Stomach (tissue), 9 donors: ENCODE data around the gene POLG2. TPM values are rescaled to one million over a fixed set of nuclear protein-coding genes. Genes with fewer than 3 reads are reported as not detected.

Experiments
- DNase-seq, 2 donors: peaks; one replicate each; pipeline versions ENCODE4 v3.0.0 to v3.0.0-alpha.2; 2013 to 2019
- H3K27ac ChIP-seq, 5 donors: fragments of 200-600 bp in 4 of 5; sonication (generic) in 4 of 5; one replicate each; pipeline ENCODE4 v1.5.1; 2013 to 2019; ENCODE audit warnings: mild to moderate bottlenecking in 1 of 5, moderate library complexity in 1 of 5
- H3K27me3 ChIP-seq, 3 donors: fragments of 200-600 bp; sonication (generic); one replicate each; pipeline ENCODE4 v1.5.1; 2017 to 2019; ENCODE audit warnings: mixed run types in 1 of 3
- H3K36me3 ChIP-seq, 4 donors: fragments of 200-600 bp; sonication (generic); 1 replicate in 3 of 4; 2 replicates in 1 of 4; pipeline ENCODE4 v1.5.1; 2016 to 2019
- H3K4me1 ChIP-seq, 4 donors: fragments of 200-600 bp; sonication (generic); one replicate each; pipeline ENCODE4 v1.5.1; 2016 to 2019
- H3K4me3 ChIP-seq, 4 donors: fragments of 200-600 bp; sonication (generic) in 3 of 4; one replicate each; pipeline ENCODE4 v1.5.1; 2016 to 2019; ENCODE audit warnings: mild to moderate bottlenecking in 1 of 4
- H3K9me3 ChIP-seq, 4 donors: fragments of 200-600 bp; sonication (generic); one replicate each; pipeline ENCODE4 v1.5.1; 2016 to 2019
- CTCF ChIP-seq, 7 experiments: fragments of 450-650 bp in 4 of 7; fragments of 200-600 bp in 3 of 7; sonication (generic) in 3 of 7; IDR thresholded peaks; one replicate each; pipeline ENCODE4 v1.5.1; 2016 to 2019; ENCODE audit warnings: antibody characterized with exemption in 7 of 7, control low read depth in 2 of 7, mild to moderate bottlenecking in 1 of 7
- EP300 ChIP-seq: sonication (generic); formaldehyde crosslinking; IDR thresholded peaks from one replicate; pipeline ENCODE4 v1.6.1; 2017; ENCODE audit warnings: antibody characterized with exemption
- POLR2A ChIP-seq, 4 donors: fragments of 450-650 bp; IDR thresholded peaks; one replicate each; pipeline ENCODE4 v1.6.1; 2016; ENCODE audit warnings: antibody characterized with exemption in 4 of 4, control low read depth in 2 of 4, mild to moderate bottlenecking in 1 of 4, moderate library complexity in 1 of 4
- POLR2AphosphoS5 ChIP-seq, 3 donors: sonication (generic); formaldehyde crosslinking; IDR thresholded peaks; one replicate each; pipeline ENCODE4 v1.6.1; 2016; ENCODE audit warnings: antibody characterized with exemption in 3 of 3
- WGBS, 5 donors: extraction: QIAGEN DNeasy Blood & Tissue Kit in 3 of 5; methylation state at CpG; one replicate each; pipeline versions ENCODE4 v1.1.5 to v1.1.7; 2013 to 2018; 5-methylcytosine and 5-hydroxymethylcytosine counted together
- intact Hi-C: fragments of 100-400 bp; cut with DNase I; formaldehyde crosslinking; loops from one replicate; pipeline ENCODE4 v1.15.1; 2023; ENCODE audit warnings: low total_unique reads
- polyA plus RNA-seq, 3 donors: library from polyadenylated mRNA; stranded (reverse); fragments of 200-250 nt; gene quantifications; one replicate each; pipeline ENCODE4 v1.2.3, GENCODE V29; 2013
- total RNA-seq, 5 donors: library from RNA; depleted of rRNA; stranded (reverse); fragments of >200 nt; gene quantifications; one replicate each; pipeline versions ENCODE4 v1.1.0 to v1.2.3, GENCODE V29; 2014 to 2016
- donor health status: healthy with polysubstance abuse.
- donor health status: Bipolar disorder and iron deficiency.
- donor health status: healthy.

POLG2 gene
- total and polyA plus RNA-seq, 8 donors = 1.3 to 41.4 (median 9.9) TPM

- H3K27ac ChIP-seq = no peak overlapping the region
- TF ChIP-seq CTCF (IDR thresholded peaks at IDR 0.05) (no peak), POLR2AphosphoS5 (IDR thresholded peaks at IDR 0.05) (no peak), POLR2A (IDR thresholded peaks at IDR 0.05) (no peak), EP300 (no peak)
Observed at GRCh38 chr17:64538508-64539130, 41.8 kb upstream of the POLG2 start.

GRCh38 chr17:64537488-64537887 lies 40.6 kb upstream of the POLG2 start:
- peaks cover 54 to 96% (median 90%) of the 10 kb centered on the region in 4 donors for H3K36me3 ChIP-seq
- 78 to 88% (median 85%) methylated on average over 5 of the region's 5 CpGs for WGBS, 5 donors
- H3K27me3 ChIP-seq = no peaks in the 10 kb centered on the region
- H3K4me3 ChIP-seq = no peak overlapping the region
- peaks cover 0 to 5% (median 0%) of the 10 kb centered on the region in 4 donors for H3K4me1 ChIP-seq
- H3K9me3 ChIP-seq = no peaks in the 10 kb centered on the region
- intact Hi-C loops = no loop called here
- no peak for DNase-seq
- no peak overlapping the region for H3K27ac ChIP-seq
- TF ChIP-seq POLR2A (IDR thresholded peaks at IDR 0.05) (no peak), POLR2AphosphoS5 (IDR thresholded peaks at IDR 0.05) (no peak), CTCF (IDR thresholded peaks at IDR 0.05) (no peak), EP300 (no peak)

More at GRCh38 chr17:64538508-64539130, 41.8 kb upstream of the POLG2 start:
- DNase-seq = peak in 1 of 2 donors; percentile 15
- Histone ChIP-seq H3K27me3 (no peaks in the 10 kb centered on the region), H3K9me3 (no peaks in the 10 kb centered on the region), H3K36me3 (peaks cover 42 to 96% (median 86%) of the 10 kb centered on the region in 4 donors), H3K4me3 (no peak overlapping the region), H3K4me1 (peaks cover 0 to 5% (median 0%) of the 10 kb centered on the region in 4 donors)
- WGBS, 5 donors = 78 to 88% (median 84%) methylated on average over 7 of the region's 7 CpGs
- intact Hi-C loops = no loop called here

GRCh38 chr17:64536913-64537312 lies 40.1 kb upstream of the POLG2 start:
- TF ChIP-seq POLR2AphosphoS5 (IDR thresholded peaks at IDR 0.05) = no peak
- TF ChIP-seq CTCF (IDR thresholded peaks at IDR 0.05) = no peak
- TF ChIP-seq EP300 = no peak
- TF ChIP-seq POLR2A (IDR thresholded peaks at IDR 0.05) = no peak
- DNase-seq = no peak
- H3K27ac ChIP-seq = no peak overlapping the region
- intact Hi-C loops = no loop called here
- H3K4me1 ChIP-seq = peaks cover 0 to 5% (median 0%) of the 10 kb centered on the region in 4 donors
- no peaks in the 10 kb centered on the region for H3K27me3 ChIP-seq
- WGBS, 5 donors = 75 to 92% (median 84%) methylated on average over 2 of the region's 2 CpGs
- no peaks in the 10 kb centered on the region for H3K9me3 ChIP-seq
- H3K36me3 ChIP-seq = peaks cover 59 to 96% (median 90%) of the 10 kb centered on the region in 4 donors
- H3K4me3 ChIP-seq = no peak overlapping the region

GRCh38 chr17:64535357-64535756 lies 38.5 kb upstream of the POLG2 start:
- peaks cover 0 to 3% (median 0%) of the 10 kb centered on the region in 4 donors for H3K4me1 ChIP-seq
- no peaks in the 10 kb centered on the region for H3K9me3 ChIP-seq
- no peak overlapping the region for H3K27ac ChIP-seq
- TF ChIP-seq EP300 = no peak
- TF ChIP-seq CTCF (IDR thresholded peaks at IDR 0.05) = no peak
- no peak for TF ChIP-seq POLR2AphosphoS5 (IDR thresholded peaks at IDR 0.05)
- no peak for TF ChIP-seq POLR2A (IDR thresholded peaks at IDR 0.05)
- intact Hi-C loops = no loop called here
- no peak overlapping the region for H3K4me3 ChIP-seq
- no peak for DNase-seq
- 71 to 81% (median 77%) methylated on average over 6 of the region's 6 CpGs for WGBS, 5 donors
- H3K27me3 ChIP-seq = no peaks in the 10 kb centered on the region
- H3K36me3 ChIP-seq = peaks cover 73 to 99% (median 95%) of the 10 kb centered on the region in 4 donors
